Stimulated activated CD8-positive, alpha-beta memory T cell treated with anti-CD3 and anti-CD28 coated beads, Interleukin-2, amount 100 ng/mL, for 48 hours (primary cell): ENCODE results near the gene UGT8.
"Not testable (repeated sequence)": the region's sequence is repeated elsewhere in the genome, so short reads cannot be mapped to it uniquely, and the experiment has no call there.

Experiments
- DNase-seq, 2 donors: peaks; one replicate each; pipeline ENCODE4 v3.0.0-alpha.2; 2020; ENCODE audit warnings: low read depth in 2 of 2

The UGT8 gene

GRCh38 chr4:114603497-114603896 lies 4.9 kb downstream of the UGT8 start:
- DNase-seq, result no peak

DNA sequence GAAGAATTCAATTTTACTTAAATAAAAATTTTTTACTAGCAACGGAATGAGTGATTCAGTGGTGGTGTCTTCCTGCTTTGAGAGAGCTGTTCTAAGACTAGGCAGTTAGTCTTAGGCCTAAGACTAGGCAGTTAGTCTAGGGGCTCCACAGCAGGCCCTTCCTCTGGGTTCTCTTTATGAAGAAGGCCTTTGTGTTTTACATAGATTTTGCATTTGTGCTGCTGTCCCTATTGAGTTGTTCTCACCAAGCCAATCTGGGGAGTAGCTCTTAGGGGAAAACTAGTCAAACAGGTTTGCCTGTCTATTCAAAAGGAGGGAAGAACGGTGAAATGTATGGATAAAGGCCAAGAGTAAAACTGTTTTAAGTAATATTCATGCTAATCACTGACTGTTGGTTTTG lies 7.6 kb downstream of the UGT8 start:
- DNase-seq, result no peak

GRCh38 chr4:114607056-114607455 lies 8.4 kb downstream of the UGT8 start:
- DNase-seq, result no peak

GRCh38 chr4:114613560-114613959 lies 15.0 kb downstream of the UGT8 start:
- no peak for DNase-seq

- DNase-seq, result no peak
Observed at GRCh38 chr4:114615435-114615834, 16.8 kb downstream of the UGT8 start.

DNA sequence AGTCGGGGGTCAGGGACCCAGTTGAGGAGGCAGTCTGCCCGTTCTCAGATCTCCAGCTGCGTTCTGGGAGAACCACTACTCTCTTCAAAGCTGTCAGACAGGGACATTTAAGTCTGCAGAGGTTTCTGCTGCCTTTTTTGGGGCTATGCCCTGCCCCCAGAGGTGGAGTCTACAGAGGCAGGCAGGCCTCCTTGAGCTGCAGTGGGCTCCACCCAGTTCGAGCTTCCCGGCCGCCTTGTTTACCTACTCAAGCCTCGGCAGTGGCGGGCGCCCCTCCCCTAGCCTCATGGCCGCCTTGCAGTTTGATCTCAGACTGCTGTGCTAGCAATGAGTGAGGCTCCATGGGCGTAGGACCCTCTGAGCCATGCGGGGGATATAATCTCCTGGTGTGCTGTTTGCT lies 17.4 kb downstream of the UGT8 start:
- DNase-seq, result not testable (repeated sequence)

DNA sequence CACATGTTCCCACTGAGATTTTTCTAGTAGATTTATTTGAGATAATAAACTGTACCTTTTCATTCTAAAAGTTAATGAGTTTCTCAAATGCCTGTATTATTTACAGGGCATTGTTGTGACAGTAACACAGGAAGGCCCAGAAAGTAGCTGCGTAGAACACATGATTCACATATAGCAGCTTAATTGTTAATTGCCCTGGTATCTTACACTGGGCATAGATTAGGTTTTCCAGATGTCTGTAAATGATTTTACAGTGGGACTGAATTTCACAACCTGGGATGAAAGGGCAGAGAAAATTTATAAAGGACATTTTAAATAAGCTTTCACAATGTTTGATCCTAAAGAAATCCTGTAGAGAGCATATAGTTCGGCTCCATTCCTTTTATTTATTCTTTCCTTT lies 27.6 kb downstream of the UGT8 start:
- DNase-seq, result no peak

GRCh38 chr4:114636192-114636935 lies 37.8 kb downstream of the UGT8 start:
- DNase-seq, result no peak

- DNase-seq, result no peak
Observed at GRCh38 chr4:114642173-114642780, 43.7 kb downstream of the UGT8 start.

GRCh38 chr4:114649908-114650307 lies 51.3 kb downstream of the UGT8 start:
- no peak for DNase-seq

DNA sequence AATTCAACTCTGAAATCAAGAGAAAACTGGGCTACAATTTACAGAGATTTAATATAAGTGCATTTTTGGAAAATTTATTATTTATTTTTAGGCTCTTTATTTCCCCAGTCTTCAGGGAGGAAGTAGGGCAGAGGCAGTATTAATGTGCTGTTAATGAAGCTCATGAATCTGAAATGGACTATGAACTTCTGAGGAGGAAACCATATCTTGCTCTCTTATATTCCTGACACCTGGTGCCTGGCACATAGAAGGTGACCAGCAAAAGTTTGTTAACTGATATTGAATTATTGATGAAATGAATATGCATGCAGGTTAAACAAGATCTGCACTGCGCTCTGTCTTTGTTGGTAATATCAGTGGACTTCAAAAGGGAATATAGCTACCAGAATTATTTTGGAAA lies 55.1 kb downstream of the UGT8 start:
- no peak for DNase-seq

GRCh38 chr4:114654592-114654991 lies 56.0 kb downstream of the UGT8 start:
- no peak for DNase-seq

DNA sequence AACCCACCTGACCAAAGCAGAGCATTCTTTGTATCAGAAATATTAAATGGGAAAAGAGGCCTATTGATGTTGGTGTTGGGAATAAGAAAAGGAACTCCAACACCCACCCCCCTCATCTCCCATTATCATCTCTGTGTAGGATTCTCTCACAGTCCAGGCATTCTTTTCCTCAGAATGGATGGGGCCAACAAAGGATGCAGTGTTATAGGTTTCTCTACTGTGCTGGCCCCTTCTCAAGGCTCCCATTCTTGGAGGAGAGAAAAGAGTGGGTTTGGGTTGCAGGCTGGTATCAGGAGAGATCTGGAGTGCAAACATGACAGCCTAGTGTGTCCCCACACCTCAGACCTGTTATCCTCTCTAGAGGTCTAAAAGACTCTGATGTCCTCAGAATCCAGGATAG lies 59.6 kb downstream of the UGT8 start:
- DNase-seq, result no peak

DNA sequence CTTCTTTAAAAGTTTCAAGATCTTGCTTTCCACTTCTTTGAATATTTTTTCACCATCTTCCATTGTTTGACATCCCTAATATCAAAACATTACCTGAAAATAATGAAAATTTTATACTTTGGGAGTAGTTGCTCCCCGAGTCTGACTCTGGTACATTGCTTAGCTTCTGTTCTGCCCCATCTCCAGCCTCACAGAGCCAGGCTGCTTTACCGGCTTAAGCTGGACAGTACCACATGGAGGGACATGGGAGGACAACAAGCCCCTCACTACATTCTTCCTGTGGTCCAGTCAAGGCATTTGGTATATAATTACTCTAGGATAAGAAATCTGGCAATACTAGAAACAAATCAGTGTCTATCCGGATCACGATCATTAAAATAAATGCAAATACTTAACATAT lies 60.2 kb downstream of the UGT8 start:
- no peak for DNase-seq

DNA sequence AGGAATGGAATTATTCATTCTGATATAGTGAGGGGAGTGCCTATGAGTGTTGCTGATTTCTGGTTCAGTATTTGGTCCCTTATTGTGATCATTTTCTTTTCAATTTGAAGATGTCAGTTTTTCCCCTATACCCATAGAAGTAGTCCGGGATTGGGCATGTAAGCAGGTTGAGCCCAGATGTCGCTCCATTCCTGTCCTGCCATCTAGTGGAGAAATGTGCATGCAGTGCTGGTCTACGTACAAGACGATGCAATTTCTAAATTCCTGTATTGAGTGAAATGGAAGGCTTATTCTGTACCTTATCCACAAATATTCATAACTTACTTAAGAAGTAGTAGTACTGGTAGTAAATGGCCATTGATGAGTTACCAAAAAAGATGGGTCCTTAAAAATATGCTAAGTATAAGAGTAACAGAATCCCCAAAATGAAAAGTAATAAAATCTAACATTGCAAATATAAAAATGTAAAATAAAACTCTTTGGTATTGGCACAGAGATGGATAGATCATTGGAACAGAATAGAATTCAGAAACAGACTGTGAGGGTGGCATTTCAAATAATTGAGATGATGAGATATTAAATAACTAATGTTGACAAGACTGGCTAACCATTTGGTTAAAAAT lies 60.9 kb downstream of the UGT8 start:
- no peak for DNase-seq

DNA sequence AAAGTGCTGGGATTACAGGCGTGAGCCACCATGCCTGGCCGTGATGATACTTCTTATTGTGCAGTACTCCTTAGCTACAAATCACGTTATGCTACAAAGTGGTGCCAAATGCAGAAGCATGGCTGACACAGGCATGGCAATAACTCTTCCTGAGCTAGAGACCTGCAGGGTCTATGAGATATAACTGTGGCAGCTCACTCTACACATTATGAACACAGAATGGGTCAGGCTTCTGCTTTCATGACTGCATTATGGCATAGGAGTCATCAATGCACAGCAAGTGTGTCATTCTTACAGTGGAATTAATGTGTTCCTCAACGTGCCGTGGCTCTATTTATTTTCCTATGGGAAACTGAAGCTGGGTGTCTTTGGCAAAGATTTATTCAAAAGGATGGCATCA lies 64.5 kb downstream of the UGT8 start:
- DNase-seq, result no peak

DNA sequence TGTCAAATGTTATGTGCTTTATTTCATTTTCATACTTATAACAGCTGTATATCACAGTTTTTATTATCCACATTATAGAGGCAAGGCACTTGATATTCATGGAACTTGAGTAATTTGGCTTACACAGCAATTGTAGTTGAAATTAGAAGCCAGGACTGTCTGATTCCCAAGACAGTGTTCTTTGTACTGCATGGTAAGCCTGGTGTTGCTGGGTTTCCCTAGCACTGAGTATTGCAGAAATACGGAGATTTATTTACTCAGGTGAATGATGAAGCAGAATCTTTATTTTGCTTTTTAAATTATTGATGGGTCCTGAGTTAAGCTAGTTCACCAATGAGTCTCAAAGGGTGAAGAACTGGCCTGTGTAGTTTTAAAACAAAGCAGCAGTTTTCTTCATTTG lies 70.0 kb downstream of the UGT8 start:
- DNase-seq, result no peak

GRCh38 chr4:114670733-114671132 lies 72.1 kb downstream of the UGT8 start:
- DNase-seq, result not testable (repeated sequence)

- DNase-seq, result no peak
Observed at GRCh38 chr4:114673306-114673705, 74.7 kb downstream of the UGT8 start.

DNA sequence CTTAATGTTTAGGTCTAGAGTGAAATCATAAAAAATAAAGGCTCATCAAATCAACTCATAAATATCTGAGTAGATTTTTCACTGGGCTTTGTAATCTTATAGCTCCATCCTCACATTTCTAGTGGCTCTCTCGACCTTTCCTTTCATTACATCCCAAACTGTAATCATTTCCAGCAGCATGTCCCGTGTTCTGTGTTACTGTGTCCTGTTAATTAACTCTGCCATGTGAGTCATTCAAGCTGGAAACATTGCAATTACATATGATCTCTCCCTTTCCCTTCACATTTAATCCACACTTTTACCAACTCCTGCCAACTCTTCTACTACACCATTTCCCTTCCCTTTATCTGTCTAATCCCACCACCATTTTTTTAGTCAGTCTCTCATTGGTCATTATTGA lies 75.5 kb downstream of the UGT8 start:
- no peak for DNase-seq

DNA sequence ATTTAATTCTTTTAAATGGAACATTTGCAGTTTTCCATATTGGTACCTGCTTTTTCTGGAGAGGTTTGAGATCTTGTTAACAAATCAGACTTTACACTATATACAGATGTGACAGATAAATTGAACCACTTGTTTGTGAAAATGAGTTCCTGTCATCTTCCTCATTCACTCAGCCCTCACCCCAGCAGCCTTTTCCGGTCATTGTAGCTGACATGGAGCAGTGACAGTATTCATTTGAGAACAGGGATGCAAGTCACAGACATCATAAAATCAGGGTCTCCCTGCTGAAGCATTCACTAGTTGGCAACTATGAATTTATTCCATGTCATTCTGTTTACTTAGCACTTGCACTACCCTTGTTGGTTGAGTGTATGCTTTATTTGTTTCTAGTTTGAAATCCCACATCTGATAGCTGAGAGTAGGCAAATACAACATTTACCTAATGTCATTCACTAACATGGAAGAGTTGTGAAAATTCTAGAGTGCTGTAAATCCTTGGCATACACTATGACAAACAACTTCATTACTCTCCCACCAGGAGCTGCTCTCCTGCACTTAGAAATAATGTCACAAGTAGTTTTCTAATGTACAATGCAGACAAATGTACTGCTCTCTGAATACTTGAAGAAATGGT lies 78.9 kb downstream of the UGT8 start:
- no peak for DNase-seq

GRCh38 chr4:114684462-114684861 lies 85.9 kb downstream of the UGT8 start:
- DNase-seq, result no peak

DNA sequence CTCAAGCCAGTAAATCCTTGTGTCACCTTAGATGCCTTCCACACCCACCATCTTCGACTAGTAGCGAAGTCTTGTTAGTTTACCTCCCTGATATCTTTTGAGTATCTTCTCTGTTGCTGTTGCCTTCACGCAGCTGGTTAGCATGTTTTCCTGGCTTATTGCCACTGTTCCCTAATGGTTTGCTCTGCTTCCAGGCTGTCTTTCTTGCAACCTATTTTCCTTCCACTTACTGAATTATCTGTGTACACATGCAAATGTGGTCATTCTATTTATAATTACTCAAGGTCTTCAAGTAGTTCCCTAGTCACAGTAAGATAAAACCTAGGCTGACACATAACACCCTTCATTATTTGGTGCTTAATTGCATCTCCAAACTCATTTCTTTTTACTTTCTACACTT lies 89.5 kb downstream of the UGT8 start:
- no peak for DNase-seq
